NCI-H69 (cell line): Measurements from ENCODE around the gene CEP72.
"Not testable (repeated sequence)": the region's sequence is repeated elsewhere in the genome, so short reads cannot be mapped to it uniquely, and the experiment has no call there.

Experiments
- DNase-seq: peaks from one replicate; lab custom pipeline; 2025; lab: John Stamatoyannopoulos, UW

The CEP72 gene

DNA sequence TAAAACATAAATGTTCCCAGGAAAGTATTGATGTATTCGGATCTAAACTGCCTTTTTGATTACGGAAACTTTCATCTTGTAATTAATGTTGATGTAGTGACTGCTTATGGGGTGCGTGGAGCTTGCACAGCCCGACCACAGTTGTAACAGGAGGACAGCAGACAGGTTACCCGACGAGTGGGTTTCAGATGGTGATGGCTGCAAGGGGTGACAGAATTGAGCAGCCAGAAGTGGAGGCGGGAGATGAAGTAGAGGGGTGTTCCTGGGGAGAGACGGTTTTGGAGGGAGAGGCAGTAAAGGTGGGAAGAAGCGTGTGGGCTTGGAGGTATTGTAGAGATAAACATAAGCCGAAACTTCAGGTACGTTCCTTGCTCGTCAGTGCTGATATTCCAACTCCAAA, 5.8 kb downstream of the CEP72 start:
- no peak for DNase-seq

DNA sequence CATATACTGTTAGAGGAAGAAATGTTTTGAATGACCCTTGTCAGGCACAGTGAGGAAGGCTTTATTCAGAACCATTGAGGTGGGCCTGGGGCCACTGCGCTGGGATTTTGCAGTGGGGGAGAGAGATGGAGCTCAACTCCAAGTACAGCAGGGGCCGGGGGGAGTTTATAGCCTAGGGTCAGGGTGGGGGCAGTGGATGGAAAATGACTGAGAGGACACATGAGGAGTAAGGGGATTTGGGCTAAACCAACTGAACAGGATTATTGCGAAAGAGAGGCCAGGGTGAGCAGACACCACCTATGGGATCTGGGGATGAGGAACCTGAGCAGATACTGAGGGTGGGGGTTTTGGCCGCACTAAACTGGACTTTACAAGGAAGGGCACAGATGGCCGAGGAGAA, 6.3 kb downstream of the CEP72 start:
- no peak for DNase-seq

DNA sequence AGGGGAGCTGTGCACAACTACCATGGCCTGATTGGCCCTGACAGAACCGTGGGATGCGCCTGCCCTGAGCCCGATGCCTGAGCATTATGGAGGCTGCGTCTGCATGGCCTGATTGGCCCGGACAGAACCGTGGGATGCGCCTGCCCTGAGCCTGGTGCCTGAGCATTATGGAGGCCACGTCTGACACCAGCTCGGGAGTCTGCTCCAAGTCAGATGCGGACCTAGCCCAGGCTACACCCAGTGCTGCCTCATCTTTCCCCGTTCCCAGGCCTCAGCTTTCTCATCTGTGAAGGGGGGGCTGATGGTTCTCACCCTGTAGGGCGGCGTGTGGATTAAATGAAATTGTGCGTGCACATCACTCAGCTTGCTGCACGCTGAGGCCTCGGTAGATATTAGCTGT, 7.3 kb downstream of the CEP72 start:
- DNase-seq: no peak

DNA sequence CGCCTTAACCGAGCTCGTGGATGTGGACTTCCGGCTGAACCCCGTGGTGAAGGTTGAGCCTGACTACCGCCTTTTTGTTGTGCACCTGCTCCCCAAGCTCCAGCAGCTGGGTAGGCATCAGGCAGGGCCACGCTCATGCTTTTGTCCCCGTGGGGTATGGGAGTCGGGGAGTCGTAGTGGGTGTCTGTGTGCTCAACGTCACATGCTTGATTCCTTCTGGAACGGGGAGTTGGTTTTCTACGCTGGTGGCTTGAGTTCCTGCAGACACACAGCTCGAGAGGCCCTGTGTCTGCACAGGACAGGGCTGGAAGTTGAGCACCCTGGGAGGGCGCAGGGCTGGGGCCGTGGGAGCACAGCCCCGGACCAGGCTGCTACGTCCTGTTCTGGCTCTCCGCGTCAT, 8.0 kb downstream of the CEP72 start:
- DNase-seq: no peak

DNA sequence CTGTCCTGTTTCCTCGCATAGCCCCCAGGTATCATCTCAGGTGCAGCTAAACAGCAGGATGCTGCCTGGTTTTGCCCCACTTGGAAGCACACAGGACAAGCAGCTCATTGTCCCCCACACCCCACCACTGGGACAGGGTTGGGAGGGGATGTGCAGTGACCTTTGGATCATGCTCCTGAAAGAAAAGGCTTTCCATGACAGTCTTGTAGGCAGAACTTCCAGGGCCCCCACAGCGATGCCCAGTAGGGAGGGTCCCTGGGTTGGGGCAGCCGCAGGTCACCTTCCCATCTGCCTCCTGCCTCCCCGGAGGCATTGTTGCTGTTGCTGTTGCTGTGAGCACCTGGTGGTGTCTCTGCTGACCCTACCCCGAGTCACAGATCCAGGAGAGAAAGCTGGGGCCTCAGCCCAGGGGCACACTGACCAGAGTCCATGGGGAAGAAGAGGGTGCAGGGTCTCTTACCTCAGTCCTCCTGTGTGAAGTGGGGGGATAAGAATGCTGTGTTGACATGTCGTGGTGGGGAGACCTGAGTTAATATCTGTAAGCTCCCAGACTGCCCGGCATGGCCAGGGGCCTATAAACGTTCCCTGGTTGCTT, 8.5 kb downstream of the CEP72 start:
- DNase-seq: no peak

DNA sequence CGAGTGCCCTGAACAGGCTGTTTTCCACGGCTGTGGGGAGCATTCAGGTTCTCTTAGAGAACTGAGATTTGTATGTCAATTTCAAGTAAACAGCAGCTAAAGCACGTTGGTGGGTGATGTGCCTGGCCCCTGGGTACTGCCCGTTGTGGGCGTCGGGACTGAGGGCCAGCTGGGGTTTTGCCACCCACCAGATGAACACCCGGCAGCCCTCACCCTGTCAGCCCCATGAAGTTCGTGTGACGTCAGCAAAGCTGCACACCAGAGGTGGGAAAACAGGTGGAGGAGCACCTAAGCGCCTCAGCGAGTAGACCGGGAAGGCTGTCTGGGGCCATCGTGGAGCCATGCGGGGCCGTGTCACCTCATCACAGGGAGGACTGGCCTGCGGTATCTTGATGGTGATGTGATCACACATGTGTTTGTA, 9.2 kb downstream of the CEP72 start:
- no peak for DNase-seq

DNA sequence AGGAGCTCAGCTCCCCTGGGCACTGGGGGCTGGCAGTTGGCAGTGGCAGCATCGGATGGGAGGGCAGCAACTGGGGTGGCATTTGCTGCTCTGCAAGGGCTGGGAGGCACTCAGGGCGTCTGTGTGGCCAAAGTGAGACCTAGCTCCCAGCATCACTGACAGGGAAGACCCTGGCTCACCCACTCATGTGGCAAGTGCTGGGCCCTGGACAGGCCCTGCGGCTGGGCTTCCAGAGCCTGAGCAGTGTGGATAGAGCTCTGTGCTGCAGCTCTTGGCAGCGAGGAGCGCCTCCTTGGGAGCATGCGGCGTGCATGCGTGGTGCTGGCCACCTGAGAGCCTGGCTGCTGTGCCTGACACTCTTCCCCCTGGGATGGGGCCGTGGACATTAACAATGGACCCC, 10.2 kb downstream of the CEP72 start:
- DNase-seq: no peak

DNA sequence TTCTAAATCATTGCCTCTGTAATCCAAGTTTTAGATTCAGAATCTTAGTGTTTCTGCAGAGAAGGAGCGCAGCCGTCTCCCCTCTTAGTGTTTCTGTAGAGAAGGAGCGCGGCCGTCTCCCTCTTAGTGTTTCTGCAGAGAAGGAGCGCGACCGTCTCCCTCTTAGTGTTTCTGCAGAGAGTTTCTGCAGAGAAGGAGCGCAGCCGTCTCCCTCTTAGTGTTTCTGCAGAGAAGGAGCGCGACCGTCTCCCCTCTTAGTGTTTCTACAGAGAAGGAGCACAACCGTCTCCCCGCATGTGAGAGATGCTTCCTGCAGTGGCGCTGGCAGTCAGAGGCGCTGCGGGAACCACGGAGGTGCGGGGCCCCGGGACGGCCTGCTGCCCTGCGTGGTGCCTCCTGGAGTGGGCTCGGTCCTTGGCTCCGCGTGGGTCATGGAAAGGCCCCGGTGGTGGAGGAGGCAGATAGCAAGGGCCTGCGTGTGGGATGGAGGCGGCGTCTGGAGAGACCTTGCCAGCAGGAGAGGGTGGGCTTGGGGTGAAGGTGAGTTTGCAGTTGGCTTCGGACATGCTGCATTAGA, 10.9 kb downstream of the CEP72 start:
- no peak for DNase-seq

DNA sequence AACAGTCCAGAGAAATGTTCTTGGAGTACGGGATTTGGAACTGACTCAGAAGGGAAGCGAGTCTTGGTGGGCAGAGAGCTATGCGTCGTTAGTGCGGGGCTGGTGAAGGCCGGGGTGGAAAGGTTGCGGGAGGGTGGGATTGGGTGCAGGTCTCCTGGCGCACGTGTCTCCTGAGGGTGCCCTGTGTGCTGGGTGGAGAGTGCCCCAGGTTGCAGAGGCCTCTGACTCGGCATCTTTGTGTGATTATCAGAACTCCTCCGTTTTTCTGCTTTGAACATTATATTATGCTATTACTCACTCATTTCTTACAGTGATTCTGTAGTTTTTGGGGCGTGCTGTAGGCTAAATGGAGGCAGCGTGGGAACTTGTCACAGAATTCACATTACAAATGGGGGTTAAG, 11.4 kb downstream of the CEP72 start:
- DNase-seq: no peak

DNA sequence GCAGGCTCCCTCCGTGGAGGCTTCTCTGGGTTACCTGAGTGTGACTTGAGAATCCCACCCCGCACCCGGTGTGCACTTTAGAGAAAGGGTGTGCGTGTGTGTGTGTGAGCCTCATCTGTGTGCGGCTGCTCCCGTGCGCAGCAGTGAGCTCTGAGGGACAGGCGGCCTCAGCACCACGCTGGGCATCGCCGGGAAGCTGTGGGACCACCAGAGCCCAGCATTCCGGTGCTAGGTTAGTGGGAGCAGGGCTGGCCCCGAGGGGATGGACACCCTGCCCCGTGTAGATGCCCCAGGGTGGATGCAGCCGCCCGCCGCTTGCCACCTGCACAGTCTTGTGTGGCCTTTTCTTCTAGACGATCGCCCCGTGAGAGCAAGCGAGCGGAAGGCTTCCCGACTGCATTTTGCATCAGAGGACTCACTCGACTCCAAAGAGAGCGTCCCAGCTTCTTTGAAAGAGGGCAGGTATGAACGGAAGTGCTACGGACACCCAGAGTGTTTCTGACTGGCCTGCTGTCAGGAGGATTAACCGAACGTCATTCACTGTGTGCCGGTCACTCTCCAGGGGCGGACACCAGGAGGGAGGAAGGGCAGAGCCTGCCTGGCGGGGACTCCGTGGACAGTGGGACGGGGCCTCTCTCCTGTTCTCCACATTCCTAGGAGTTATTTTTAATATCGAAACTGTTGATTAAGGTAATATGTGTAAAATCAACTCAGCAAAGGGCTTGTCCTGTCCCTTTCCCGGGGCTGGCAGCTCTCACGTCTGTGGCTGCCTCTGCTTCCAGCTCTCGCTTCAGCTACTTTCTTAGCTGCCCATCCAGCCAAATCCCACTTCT, 12.2 kb downstream of the CEP72 start:
- no peak for DNase-seq

DNA sequence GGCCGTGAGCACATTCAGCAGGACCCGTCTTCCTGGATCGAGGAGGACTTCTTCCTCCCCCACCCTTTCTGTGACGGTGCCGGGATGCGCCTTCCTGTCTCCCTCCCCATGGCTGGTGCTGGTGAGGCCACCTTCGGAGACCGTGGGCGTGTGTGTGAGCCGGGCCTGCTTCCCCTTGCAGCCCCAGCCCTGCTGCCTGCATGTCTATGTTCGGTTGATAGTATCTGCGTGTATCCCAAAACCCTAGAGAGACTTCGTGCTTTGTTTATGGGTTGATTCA, 12.8 kb downstream of the CEP72 start:
- DNase-seq: no peak

DNA sequence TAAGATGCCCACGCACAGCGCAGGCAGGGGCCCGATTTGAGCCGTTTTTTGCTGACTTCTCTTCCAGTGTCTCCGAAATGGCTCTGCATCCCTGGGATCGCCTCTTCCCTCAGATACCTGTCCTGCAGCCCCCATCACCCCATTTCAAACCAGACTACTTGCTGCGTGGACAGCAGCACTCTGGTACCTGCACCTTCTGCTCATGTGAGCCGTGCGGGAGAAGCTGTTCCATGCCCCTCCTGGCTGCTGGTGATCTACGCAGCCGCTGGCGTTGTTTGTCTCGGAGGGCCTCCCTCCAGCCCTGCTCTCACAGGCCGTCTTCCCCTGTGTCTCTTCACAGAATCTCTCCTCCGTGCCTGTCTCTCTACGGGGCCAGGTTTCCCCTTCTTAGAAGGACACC, 13.4 kb downstream of the CEP72 start:
- no peak for DNase-seq

DNA sequence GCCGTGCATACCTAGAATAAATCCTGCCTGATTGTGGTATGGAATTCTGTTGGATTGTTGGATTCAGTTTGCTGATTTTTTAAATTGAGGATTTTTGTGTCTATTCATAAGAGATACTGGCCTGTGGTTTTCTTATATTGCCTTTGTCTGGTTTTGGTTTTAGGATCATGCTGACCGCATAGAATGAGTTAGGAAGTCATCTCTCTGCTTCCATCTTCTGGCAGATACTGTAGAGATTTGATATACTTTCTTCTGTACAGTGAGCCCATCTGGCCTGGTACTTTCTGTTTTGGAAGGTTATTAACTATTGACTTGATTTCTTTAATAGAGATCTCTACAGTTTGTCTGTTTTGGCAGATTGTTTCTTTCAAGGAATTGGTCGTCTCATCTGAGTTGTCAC, 14.7 kb downstream of the CEP72 start:
- DNase-seq: no peak

DNA sequence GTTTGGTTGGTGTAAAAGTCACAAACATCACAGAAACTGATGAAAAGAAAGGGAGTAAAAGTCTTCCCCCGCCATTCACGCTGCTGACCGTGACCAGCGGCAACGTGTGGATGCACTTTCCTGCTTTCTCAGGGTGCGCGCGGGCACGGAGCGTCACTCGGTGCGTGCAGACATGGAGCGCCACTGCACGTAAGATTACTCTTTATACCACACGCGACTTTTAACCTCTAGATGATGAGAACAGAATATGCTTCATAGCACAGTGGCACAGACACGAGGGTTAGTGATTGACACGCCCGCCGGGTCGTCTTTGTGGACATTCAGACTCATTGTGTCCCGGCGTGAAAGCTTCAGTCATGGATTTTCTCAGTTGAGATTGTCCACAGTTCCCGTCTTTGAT, 15.7 kb downstream of the CEP72 start:
- no peak for DNase-seq

DNA sequence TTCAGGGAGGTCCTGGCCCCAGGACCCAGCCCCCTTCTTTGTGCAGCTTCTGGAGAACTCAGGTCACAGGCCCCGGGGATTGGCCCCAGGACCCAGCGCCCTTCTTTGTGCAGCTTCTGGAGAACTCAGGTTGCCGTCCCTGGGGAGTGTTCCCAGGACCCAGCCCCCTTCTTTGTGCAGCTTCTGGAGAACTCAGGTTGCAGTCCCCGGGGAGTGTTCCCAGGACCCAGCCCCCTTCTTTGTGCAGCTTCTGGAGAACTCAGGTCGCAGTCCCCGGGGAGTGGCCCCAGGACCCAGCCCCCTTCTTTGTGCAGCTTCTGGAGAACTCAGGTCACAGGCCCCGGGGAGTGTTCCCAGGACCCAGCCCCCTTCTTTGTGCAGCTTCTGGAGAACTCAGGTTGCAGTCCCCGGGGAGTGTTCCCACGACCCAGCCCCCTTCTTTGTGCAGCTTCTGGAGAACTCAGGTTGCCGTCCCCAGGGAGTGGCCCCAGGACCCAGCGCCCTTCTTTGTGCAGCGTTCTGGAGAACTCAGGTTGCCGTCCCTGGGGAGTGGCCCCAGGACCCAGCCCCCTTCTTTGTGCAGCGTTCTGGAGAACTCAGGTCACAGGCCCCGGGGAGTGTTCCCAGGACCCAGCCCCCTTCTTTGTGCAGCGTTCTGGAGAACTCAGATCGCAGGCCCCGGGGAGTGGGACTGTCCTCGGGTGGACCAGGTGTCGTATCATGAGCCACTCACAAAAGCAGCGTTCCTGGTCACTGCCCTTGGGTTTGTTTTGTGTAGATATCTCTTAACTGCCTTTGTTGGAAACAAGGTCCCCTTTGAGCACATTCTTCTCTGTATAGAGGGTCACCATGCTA, 16.4 kb downstream of the CEP72 start:
- DNase-seq: not testable (repeated sequence)

DNA sequence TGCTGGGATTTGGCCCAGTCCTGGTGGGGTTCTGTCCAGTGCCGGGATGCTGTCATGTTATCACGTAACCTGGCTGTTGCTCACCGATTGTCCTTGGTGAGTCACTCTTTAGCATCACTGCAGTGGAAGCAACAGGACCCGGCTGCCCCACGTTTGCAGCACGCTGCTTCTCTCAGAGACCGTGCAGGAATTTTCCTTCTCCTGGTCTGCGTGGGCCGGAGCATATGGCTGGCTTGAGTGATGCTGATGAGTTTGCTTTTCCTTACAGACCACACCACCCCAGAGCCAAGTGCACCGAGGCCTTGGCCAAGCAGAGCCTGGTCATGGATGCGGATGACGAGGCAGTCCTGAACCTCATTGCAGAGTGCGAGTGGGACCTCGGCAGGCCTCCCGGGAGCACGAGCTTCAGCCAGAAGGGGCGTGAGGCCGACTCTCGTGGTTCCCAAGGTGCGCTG, 21.4 kb downstream of the CEP72 start:
- DNase-seq: no peak

DNA sequence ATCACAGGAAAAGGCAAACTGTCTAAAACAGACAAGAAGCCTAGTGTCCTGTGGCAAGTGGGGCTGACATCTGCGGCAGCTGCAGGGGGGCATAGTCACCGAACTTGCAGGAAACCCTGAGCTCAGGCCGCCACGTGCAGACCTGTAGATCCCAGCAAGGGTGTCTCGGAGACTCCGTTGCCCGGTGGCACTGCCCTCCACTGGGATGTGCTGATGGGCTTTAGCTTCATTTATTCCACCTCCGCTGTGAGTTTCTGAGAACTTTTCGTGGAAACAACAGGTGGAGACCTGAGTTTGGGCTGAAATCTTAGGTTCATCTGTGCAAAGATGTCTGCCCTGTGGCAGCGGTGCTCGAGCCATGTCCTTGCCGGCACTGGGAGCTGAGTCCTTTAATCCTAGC, 22.1 kb downstream of the CEP72 start:
- DNase-seq: no peak

DNA sequence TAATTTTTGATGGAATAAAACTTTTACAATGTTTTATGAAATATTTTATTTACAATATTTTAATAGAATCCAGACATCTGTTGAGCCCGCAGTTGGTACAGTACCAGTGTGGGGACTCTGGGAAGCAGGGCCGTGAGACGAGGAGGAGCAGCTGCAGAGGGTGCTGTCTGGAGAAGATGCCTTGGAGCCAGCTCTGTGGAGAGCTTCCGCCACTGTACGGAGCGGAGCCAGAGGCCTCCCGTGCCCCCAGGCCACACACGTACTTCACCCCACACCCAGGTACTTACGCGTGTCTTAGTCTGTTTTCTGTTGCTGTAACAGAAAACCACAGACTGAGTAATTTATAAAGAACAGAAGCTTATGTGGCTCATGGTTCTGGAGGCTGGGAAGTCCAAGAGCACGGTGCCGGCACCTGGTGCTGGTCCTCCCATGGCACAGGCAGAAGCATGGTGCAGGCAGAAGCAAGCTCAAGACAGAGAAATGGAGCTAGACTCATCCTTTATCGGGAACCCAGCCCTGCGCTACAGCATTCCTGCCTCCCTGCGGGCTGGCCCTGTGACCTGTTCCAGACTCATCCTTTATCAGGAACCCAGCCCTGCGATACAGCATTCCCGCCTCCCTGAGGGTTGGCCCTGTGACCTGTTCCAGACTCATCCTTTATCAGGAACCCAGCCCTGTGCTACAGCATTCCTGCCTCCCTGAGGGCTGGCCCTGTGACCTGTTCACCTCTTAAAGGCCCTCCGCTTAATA, 23.3 kb downstream of the CEP72 start:
- no peak for DNase-seq

DNA sequence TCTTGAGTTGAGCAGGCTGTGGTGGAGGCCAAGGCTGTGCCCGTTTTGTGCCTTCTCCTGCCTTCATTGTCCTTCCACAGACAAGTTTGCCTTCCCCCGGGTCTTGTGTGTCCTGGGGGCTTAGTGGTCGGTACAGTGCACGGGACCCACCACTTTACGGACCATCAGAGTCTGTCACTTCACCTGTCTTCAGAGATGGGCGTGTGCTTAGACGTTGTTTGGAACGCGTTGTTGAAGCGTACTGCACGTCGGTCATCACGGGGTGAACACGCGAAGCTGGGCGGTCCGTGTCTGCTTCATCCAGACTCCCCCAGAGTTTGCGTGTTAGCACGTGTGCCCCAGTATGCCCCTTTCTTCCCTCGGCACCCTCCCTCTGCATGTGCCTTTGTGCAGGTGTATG, 24.8 kb downstream of the CEP72 start:
- no peak for DNase-seq

DNA sequence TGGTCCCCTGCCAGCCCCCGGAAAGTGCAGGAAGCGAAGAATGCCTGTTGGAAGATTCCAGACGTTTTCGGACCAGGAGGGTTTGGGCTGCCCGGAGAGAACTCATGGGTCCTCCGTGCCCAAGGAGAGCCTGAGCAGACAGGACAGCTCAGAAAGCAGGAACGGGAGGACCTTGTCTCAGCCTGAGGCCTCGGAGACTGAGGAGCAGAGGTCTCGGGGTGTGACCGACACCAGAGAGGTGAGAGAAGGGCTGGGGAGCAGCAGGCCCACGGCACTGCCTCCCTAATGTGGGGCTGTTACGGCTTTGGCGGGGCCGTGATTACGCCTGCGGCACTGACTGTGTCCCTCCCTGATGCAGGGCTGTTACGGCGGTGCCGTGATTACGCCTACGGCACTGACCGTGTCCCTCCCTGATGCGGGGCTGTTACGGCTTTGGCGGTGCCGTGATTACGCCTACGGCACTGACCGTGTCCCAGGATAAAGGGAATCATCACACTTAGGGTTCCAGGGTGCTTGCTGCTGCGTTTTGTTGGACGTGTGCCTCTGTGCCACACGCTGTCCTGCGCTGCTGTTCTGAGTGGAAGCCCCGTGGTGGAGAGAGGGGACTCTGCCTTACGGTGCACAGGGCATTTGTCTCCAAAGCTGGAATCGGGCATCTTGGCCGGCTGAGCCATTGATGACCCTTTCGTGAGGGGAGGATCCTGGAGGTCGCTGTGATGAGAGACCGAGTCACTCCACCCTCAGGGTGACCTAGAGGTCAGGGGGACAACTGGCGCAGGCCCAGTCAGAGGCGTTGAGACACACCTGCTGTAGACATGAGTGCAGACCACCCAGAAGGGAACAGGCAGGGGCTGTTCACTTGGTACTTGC, 25.7 kb downstream of the CEP72 start:
- DNase-seq: no peak
